Measurements from ENCODE around the gene ELMOD1.

Gene ELMOD1

DNA sequence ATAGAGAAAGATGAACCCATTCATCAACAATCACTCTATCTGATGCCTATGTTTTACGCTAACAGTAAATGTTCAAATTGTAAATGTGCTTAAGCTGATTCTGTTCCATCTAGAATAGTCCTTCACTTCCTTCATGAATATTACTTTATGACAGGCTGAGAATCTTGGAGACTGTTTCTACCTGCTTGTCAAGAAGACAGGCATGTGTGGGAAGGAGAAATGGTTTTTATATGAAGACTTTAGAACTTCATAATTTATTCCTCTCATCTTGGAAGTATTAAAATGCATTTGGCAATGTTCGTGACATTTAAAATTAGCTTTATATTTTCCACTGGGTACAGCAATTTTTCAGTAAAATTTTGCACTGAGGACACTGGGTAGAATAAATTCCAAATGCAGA, 41.0 kb downstream of the ELMOD1 start:
- DNase-seq (ENCODE audit: insufficient read length, low spot score) (no peak), FAIRE-seq (no peak)
- TF ChIP-seq, protein P1, sequence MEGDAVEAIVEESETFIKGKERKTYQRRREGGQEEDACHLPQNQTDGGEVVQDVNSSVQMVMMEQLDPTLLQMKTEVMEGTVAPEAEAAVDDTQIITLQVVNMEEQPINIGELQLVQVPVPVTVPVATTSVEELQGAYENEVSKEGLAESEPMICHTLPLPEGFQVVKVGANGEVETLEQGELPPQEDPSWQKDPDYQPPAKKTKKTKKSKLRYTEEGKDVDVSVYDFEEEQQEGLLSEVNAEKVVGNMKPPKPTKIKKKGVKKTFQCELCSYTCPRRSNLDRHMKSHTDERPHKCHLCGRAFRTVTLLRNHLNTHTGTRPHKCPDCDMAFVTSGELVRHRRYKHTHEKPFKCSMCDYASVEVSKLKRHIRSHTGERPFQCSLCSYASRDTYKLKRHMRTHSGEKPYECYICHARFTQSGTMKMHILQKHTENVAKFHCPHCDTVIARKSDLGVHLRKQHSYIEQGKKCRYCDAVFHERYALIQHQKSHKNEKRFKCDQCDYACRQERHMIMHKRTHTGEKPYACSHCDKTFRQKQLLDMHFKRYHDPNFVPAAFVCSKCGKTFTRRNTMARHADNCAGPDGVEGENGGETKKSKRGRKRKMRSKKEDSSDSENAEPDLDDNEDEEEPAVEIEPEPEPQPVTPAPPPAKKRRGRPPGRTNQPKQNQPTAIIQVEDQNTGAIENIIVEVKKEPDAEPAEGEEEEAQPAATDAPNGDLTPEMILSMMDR (IDR thresholded peaks at IDR 0.05; ENCODE audit: insufficient read depth, missing control alignments) = no peak

DNA sequence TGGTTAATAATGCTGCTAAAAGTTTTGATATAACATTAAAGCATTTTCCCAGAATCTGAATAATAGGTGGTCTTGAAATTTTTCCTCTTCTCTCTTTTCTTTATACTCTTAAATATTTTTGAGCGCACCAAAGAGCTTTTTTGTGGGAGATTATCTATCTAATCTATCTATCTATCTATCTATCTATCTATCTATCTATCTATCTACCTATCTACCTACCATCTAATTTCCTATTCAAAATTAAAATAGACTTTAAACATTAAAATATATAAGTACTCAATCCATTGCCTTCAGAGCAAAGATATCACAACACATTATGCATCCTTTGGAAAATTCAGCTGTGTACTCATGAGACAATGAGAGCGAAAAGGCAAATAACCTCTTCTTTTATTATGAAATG, 55.8 kb downstream of the ELMOD1 start:
- DNase-seq (ENCODE audit: insufficient read length, low spot score) (no peak), FAIRE-seq (no peak)
- TF ChIP-seq, protein P1 (IDR thresholded peaks at IDR 0.05; ENCODE audit: insufficient read depth, missing control alignments) = no peak

DNA sequence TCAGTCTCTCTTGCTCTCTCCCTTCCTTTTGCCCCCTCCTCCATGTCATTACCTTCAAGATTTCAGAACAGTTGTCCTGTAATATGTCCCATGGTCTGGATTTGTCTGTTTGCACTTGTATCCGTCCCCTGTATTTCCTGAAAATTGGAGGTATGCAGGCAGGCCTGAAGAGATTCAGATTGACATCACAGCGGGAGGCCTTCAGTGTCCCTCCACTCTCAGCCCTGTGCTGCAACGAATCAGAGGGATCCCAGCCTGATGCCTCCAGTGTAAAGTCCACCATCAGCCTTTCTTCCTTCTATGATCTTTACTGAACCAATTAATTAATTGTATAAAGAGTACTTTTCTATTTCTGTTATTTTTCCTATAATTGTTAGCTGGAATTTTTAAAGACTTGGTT, 57.3 kb downstream of the ELMOD1 start:
- TF ChIP-seq, protein P1 (IDR thresholded peaks at IDR 0.05; ENCODE audit: insufficient read depth, missing control alignments) = no peak
- FAIRE-seq (no peak), DNase-seq (ENCODE audit: insufficient read length, low spot score) (no peak)

DNA sequence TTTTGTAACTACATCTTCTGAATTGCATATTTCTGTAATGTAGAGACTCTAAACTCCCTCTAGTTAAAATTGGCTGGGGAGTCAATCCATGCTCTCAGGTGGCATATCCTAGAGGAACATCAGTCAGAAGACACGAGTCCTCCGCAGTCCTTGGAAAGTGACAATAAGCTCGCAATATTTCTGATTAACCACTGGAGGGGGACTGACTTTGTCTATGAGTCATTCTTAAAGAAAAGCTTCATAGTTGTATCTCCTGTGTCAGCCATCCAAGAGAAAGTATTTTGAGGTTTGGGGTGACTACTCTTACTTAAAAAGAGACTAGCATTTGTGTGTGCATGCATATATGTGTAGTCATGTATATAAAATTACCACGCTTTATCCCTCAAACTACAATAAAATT, 60.7 kb downstream of the ELMOD1 start:
- TF ChIP-seq, protein P1 (IDR thresholded peaks at IDR 0.05; ENCODE audit: insufficient read depth, missing control alignments) = no peak
- no peak for FAIRE-seq
- no peak for DNase-seq (ENCODE audit: insufficient read length, low spot score)

DNA sequence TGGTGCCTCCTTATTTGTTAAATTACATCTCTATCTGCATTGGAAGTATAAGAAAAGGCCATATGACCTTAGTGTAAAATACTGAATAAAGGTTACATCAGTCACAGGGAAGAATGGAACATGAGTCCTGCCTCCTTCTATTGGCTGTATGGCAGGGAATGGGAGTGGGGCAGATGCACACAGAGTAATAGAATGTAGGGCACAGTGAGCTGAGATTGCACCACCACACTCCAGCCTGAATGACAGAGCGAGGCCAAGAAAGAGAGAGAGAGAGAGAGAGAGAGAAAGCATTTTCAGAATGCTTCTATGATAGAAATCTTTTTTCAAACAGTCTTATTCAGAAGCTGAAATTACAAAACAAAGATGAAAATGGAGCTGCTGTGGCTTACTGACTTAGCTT, 62.1 kb downstream of the ELMOD1 start:
- FAIRE-seq (no peak), DNase-seq (ENCODE audit: insufficient read length, low spot score) (no peak)
- TF ChIP-seq, protein P1 (IDR thresholded peaks at IDR 0.05; ENCODE audit: insufficient read depth, missing control alignments) = no peak

DNA sequence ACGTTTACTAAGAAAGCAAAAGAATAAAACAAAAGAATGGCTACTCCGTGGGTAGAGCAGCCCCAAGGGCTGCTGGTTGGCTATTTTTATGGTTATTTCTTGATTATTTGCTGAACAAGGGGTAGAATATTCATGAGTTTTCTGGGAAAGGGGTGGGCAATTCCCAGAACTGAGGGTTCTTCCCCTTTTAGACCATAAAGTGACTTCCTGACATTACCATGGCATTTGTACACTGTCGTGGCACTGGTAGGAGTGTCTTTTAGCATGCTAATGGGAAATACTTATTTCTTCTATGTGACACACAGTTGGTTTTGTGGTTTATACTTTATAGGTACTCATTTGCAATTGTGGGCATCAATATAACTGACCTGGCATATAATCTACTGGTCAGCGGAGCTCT, 64.7 kb downstream of the ELMOD1 start:
- DNase-seq (ENCODE audit: insufficient read length, low spot score) (no peak), FAIRE-seq (no peak)
- TF ChIP-seq, protein P1 (IDR thresholded peaks at IDR 0.05; ENCODE audit: insufficient read depth, missing control alignments) = no peak

DNA sequence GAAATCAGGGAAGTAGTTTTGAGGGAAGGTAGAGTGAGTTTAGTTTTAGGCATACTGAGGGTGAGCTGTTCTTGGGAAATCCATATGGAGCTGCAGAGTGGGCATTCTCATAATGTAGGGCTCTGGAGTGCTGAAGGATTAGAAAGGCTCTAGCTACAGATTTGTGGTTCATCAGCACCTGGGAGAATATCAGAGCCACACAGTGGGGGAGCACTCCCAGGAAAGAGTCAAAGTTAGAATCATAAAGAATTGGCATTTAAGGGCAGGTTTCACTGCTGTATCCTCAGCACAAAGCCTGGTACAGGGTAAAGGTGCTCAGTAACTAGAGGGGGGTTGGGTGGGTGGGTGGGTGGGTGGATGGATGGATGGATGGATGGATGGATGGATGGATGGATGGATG, 68.4 kb downstream of the ELMOD1 start:
- TF ChIP-seq, protein P1 (IDR thresholded peaks at IDR 0.05; ENCODE audit: insufficient read depth, missing control alignments) = no peak
- DNase-seq (ENCODE audit: insufficient read length, low spot score) = no peak

More for the DNA sequence above, 68.4 kb downstream of the ELMOD1 start:
- no peak for FAIRE-seq

Measured in D721Med (cell line).